HepG2 (cell line): ENCODE data around the gene NRDE2. TPM values are rescaled to one million over a fixed set of nuclear protein-coding genes. Genes with fewer than 3 reads are reported as not detected.
A peak's percentile ranks its signal among the peaks of the same experiment; 100 is the strongest.

Experiments
- CERS6 ChIP-seq: sonication (generic); formaldehyde crosslinking; IDR thresholded peaks from 2 replicates; pipeline ENCODE4 v1.5.0; 2020; ENCODE audit warnings: missing genetic modification reagents
- FOSL1 ChIP-seq: sonication (generic); formaldehyde crosslinking; IDR thresholded peaks from 2 replicates; pipeline ENCODE4 v1.9.0; 2021; ENCODE audit warnings: missing genetic modification reagents, borderline replicate concordance
- HDAC1 ChIP-seq: sonication (generic); formaldehyde crosslinking; IDR thresholded peaks from 2 replicates; pipeline ENCODE4 v1.5.1; 2020; ENCODE audit warnings: mild to moderate bottlenecking, missing genetic modification reagents
- HDAC6 ChIP-seq: fragments of 200-600 bp; sonication (generic); IDR thresholded peaks from 2 replicates; pipeline ENCODE4 v1.7.0; 2017; ENCODE audit warnings: mild to moderate bottlenecking, antibody characterized with exemption, low read length, low read depth
- HNF4G ChIP-seq, 2 experiments: sonication (generic) in 1 of 2; formaldehyde crosslinking in 1 of 2; IDR thresholded peaks; 2 replicates each; pipeline versions ENCODE4 v1.4.0 to v1.6.1; 2011 to 2020; ENCODE audit warnings: borderline replicate concordance in 2 of 2, low read depth in 2 of 2, mild to moderate bottlenecking in 2 of 2, low read length in 1 of 2, missing genetic modification reagents in 1 of 2, moderate library complexity in 1 of 2
- ISX ChIP-seq: sonication (generic); formaldehyde crosslinking; conservative IDR thresholded peaks from 2 replicates; pipeline ENCODE4 v1.5.0; 2020; ENCODE audit warnings: missing genetic modification reagents
- KAT2B ChIP-seq: fragments of 150-350 bp; IDR thresholded peaks from 2 replicates; pipeline ENCODE4 v1.6.1; 2014; ENCODE audit warnings: low read depth, low read length, borderline replicate concordance
- LCORL ChIP-seq, 2 experiments: fragments of 450-650 bp in 1 of 2; sonication (generic) in 1 of 2; formaldehyde crosslinking in 1 of 2; IDR thresholded peaks; 2 replicates each; pipeline versions ENCODE4 v1.5.0 to v1.6.1; 2017 to 2020; ENCODE audit warnings: antibody characterized with exemption in 1 of 2, missing genetic modification reagents in 1 of 2
- MED1 ChIP-seq: sonication (generic); formaldehyde crosslinking; IDR thresholded peaks from 2 replicates; pipeline ENCODE4 v1.4.0; 2020; ENCODE audit warnings: missing genetic modification reagents
- NR1H2 ChIP-seq: sonication (generic); formaldehyde crosslinking; IDR thresholded peaks from 2 replicates; pipeline ENCODE4 v1.8.1; 2022; ENCODE audit warnings: low read depth, missing genetic modification reagents, borderline replicate concordance
- PHF21A ChIP-seq: sonication (generic); formaldehyde crosslinking; IDR thresholded peaks from 2 replicates; pipeline ENCODE4 v1.5.0; 2020; ENCODE audit warnings: mild to moderate bottlenecking, missing genetic modification reagents
- RAD21 ChIP-seq: fragments of 450-650 bp; formaldehyde crosslinking; IDR thresholded peaks from 2 replicates; pipeline ENCODE4 v1.5.0; 2020; ENCODE audit warnings: mild to moderate bottlenecking
- RFXANK ChIP-seq: IDR thresholded peaks from 2 replicates; pipeline ENCODE4 v1.6.1; 2016
- SP5 ChIP-seq: IDR thresholded peaks from 2 replicates; pipeline ENCODE4 v1.6.1; 2016; ENCODE audit warnings: low read depth, borderline replicate concordance
- TARDBP ChIP-seq: sonication (generic); formaldehyde crosslinking; IDR thresholded peaks from 2 replicates; pipeline ENCODE4 v1.8.0; 2022; ENCODE audit warnings: mild to moderate bottlenecking, missing genetic modification reagents
- ZBTB38 ChIP-seq: sonication (generic); formaldehyde crosslinking; IDR thresholded peaks from 2 replicates; pipeline ENCODE4 v1.5.1; 2020; ENCODE audit warnings: mild to moderate bottlenecking, missing genetic modification reagents
- ZBTB7A ChIP-seq: sonication (generic); formaldehyde crosslinking; IDR thresholded peaks from 2 replicates; pipeline ENCODE4 v1.8.0; 2022; ENCODE audit warnings: mild to moderate bottlenecking, missing genetic modification reagents
- ZMYM3 ChIP-seq: sonication (generic); formaldehyde crosslinking; IDR thresholded peaks from 2 replicates; pipeline ENCODE4 v1.5.1; 2020; ENCODE audit warnings: mild to moderate bottlenecking, missing genetic modification reagents
- ZNF30 ChIP-seq: sonication (generic); formaldehyde crosslinking; IDR thresholded peaks from 2 replicates; pipeline ENCODE4 v1.5.0; 2020; ENCODE audit warnings: mild to moderate bottlenecking, missing genetic modification reagents
- ZNF550 ChIP-seq: sonication (generic); formaldehyde crosslinking; IDR thresholded peaks from 2 replicates; pipeline ENCODE4 v1.4.0; 2020; ENCODE audit warnings: mild to moderate bottlenecking, missing genetic modification reagents, borderline replicate concordance
- ZNF660 ChIP-seq: sonication (generic); formaldehyde crosslinking; IDR thresholded peaks from 2 replicates; pipeline ENCODE4 v1.5.1; 2020; ENCODE audit warnings: mild to moderate bottlenecking, low read depth, missing genetic modification reagents, borderline replicate concordance
- polyA plus RNA-seq, 8 experiments: library from polyadenylated mRNA; depleted of rRNA in 3 of 8; stranded (reverse) in 7 of 8; unstranded in 1 of 8; fragments of >200 nt; fragmentation: Illumina TruSeq in 4 of 8; extraction: Trizol in 4 of 8; gene quantifications; 2 replicates each; pipeline versions ENCODE4 v1.2.1 to v1.2.3, GENCODE V29; 2011 to 2016; ENCODE audit warnings: low read depth in 4 of 8, missing spikeins in 1 of 8, mixed read lengths in 1 of 8; ENCODE audit not compliant: insufficient read depth in 1 of 8
- total RNA-seq, 5 experiments: library from RNA; depleted of rRNA; stranded (reverse); fragments of >200 nt; fragmentation: Illumina TruSeq; extraction: Trizol; gene quantifications; 2 replicates each; pipeline ENCODE4 v1.2.3, GENCODE V29; 2016; ENCODE audit warnings: low read depth in 1 of 5
- TF ChIP-seq, protein P1 (sequence below): IDR thresholded peaks from 2 replicates; pipeline ENCODE4 v1.6.1; 2012; ENCODE audit warnings: inconsistent platforms
- TF ChIP-seq, protein P2 (sequence below): sonication (generic); formaldehyde crosslinking; IDR thresholded peaks from 2 replicates; pipeline ENCODE4 v1.8.1; 2022; ENCODE audit warnings: mild to moderate bottlenecking, missing genetic modification reagents
- TF ChIP-seq, protein P3 (sequence below): IDR thresholded peaks from 2 replicates; pipeline ENCODE4 v1.6.1; 2018; ENCODE audit warnings: missing genetic modification reagents
- TF ChIP-seq, protein P4 (sequence below): sonication (generic); formaldehyde crosslinking; conservative IDR thresholded peaks from 2 replicates; pipeline ENCODE4 v1.4.0; 2020; ENCODE audit warnings: missing genetic modification reagents

Gene NRDE2
- total and polyA plus RNA-seq, 2 of the 13 experiments (the other 11 are each of a cell fraction or from before 2014, with no cell fraction given), result 5.6 to 12.5 TPM

DNA sequence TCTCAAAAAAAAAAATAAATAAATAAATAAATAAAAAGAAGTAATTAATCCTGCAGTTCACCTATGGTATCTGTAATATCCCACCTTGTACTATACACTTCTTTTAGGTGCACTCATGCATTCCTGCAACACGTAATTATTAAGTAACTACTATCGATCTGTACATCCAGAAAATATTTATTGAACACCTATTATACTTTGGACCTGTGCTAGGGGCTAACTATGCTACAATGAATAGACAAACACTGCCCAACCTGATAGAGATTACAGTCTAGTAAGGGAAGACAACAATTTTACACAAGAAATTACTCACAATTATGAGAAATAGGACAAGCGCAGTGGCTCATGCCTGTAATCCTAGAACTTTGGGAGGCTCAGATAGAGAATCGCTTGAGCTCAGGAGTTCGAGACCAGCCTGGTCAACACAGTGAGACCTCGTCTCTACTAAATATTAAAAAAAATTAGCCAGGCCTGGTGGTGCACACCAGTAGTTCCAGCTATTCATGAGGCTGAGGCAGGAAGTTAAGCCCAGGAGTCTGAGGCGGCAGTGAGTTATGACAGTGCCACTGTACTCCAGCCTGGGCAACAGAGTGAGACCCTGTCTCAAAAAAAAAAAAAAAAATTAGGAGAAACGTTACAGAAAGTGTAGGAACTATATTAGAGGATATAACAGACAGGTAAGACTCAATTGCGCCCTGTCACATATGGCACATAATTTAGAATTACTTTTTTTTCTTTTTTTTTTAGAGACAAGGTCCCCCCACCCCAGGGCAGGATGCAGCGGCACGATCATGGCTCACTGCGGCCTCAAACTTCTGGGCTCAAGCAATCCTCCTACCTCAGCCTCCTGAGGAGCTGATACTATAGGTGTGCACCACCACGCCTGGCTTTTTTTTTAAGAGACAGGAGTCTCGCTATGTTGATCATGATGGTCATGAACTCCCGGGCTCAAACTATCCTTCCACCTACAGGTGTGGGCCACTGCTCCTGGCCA is 1.2 kb downstream of the NRDE2 start (continued):
- TF ChIP-seq HNF4G (IDR thresholded peaks at IDR 0.05; ENCODE audit: borderline replicate concordance, low read depth, low read length) (no peak), HNF4G (CRISPR knock-in tag; IDR thresholded peaks at IDR 0.05; ENCODE audit: borderline replicate concordance, low read depth) (no peak), ZBTB7A (no peak), ISX (no peak), KAT2B (0 out of 2 replicates have a peak, but pooled peaks have one; percentile 27), FOSL1 (CRISPR knock-in tag) (no peak), TARDBP (no peak), HDAC1 (CRISPR knock-in tag) (0 out of 2 replicates have a peak, but pooled peaks have one; percentile 3), ZNF660 (CRISPR knock-in tag) (no peak), RFXANK (CRISPR knock-in tag) (no peak), ZNF30 (CRISPR knock-in tag) (no peak), RAD21 (CRISPR knock-in tag) (no peak), HDAC6 (no peak), ZBTB38 (peak; percentile 65; the same call in 1 of the 2 replicates), ZMYM3 (0 out of 2 replicates have a peak, but pooled peaks have one; percentile 20), LCORL (IDR thresholded peaks at IDR 0.05) (no peak), LCORL (CRISPR knock-in tag; IDR thresholded peaks at IDR 0.05) (peak; percentile 4; the same call in 1 of the 2 replicates), ZNF550 (CRISPR knock-in tag) (no peak), SP5 (CRISPR knock-in tag) (no peak), MED1 (CRISPR knock-in tag) (no peak), PHF21A (CRISPR knock-in tag) (no peak), NR1H2 (CRISPR knock-in tag) (no peak), CERS6 (CRISPR knock-in tag) (no peak)
- TF ChIP-seq, protein P1, sequence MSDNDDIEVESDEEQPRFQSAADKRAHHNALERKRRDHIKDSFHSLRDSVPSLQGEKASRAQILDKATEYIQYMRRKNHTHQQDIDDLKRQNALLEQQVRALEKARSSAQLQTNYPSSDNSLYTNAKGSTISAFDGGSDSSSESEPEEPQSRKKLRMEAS, result no peak
- TF ChIP-seq, protein P2, sequence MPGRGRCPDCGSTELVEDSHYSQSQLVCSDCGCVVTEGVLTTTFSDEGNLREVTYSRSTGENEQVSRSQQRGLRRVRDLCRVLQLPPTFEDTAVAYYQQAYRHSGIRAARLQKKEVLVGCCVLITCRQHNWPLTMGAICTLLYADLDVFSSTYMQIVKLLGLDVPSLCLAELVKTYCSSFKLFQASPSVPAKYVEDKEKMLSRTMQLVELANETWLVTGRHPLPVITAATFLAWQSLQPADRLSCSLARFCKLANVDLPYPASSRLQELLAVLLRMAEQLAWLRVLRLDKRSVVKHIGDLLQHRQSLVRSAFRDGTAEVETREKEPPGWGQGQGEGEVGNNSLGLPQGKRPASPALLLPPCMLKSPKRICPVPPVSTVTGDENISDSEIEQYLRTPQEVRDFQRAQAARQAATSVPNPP (CRISPR knock-in tag), result no peak
- TF ChIP-seq, protein P3, sequence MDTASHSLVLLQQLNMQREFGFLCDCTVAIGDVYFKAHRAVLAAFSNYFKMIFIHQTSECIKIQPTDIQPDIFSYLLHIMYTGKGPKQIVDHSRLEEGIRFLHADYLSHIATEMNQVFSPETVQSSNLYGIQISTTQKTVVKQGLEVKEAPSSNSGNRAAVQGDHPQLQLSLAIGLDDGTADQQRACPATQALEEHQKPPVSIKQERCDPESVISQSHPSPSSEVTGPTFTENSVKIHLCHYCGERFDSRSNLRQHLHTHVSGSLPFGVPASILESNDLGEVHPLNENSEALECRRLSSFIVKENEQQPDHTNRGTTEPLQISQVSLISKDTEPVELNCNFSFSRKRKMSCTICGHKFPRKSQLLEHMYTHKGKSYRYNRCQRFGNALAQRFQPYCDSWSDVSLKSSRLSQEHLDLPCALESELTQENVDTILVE (CRISPR knock-in tag), result no peak
- TF ChIP-seq, protein P4, sequence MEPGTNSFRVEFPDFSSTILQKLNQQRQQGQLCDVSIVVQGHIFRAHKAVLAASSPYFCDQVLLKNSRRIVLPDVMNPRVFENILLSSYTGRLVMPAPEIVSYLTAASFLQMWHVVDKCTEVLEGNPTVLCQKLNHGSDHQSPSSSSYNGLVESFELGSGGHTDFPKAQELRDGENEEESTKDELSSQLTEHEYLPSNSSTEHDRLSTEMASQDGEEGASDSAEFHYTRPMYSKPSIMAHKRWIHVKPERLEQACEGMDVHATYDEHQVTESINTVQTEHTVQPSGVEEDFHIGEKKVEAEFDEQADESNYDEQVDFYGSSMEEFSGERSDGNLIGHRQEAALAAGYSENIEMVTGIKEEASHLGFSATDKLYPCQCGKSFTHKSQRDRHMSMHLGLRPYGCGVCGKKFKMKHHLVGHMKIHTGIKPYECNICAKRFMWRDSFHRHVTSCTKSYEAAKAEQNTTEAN, result no peak
